HepG2 (cell line): ENCODE results near the gene CLUH. TPM values are rescaled to one million over a fixed set of nuclear protein-coding genes. Genes with fewer than 3 reads are reported as not detected.

Source experiments
- AKAP8 ChIP-seq: sonication (generic); formaldehyde crosslinking; IDR thresholded peaks from 2 replicates; pipeline ENCODE4 v1.5.1; 2020; ENCODE audit warnings: mild to moderate bottlenecking, missing genetic modification reagents
- HMG20B ChIP-seq: conservative IDR thresholded peaks from 2 replicates; pipeline ENCODE4 v1.6.1; 2016; ENCODE audit warnings: missing genetic modification reagents, missing compliant biosample characterization
- KDM3A ChIP-seq: IDR thresholded peaks from 2 replicates; pipeline ENCODE4 v1.6.1; 2018; ENCODE audit warnings: low read depth, missing compliant biosample characterization
- MAFG ChIP-seq: sonication (generic); formaldehyde crosslinking; IDR thresholded peaks from 2 replicates; pipeline ENCODE4 v1.5.1; 2020; ENCODE audit warnings: mild to moderate bottlenecking, missing genetic modification reagents
- MAZ ChIP-seq, 2 experiments: sonication (generic) in 1 of 2; formaldehyde crosslinking in 1 of 2; IDR thresholded peaks; 2 replicates each; pipeline versions ENCODE4 v1.5.0 to v1.6.1; 2012 to 2020; ENCODE audit warnings: low read depth in 2 of 2, mild to moderate bottlenecking in 2 of 2, borderline replicate concordance in 1 of 2, improper control_type of control experiment in 1 of 2, low read length in 1 of 2, missing genetic modification reagents in 1 of 2, moderate library complexity in 1 of 2
- MEF2D ChIP-seq: sonication (generic); formaldehyde crosslinking; IDR thresholded peaks from 2 replicates; pipeline ENCODE4 v1.5.1; 2020; ENCODE audit warnings: mild to moderate bottlenecking, missing genetic modification reagents
- NCOR1 ChIP-seq: fragments of 200-600 bp; sonication (generic); IDR thresholded peaks from 2 replicates; pipeline ENCODE4 v1.7.0; 2017; ENCODE audit warnings: antibody characterized with exemption, low read length, borderline replicate concordance
- ZFP36L2 ChIP-seq: sonication (generic); formaldehyde crosslinking; IDR thresholded peaks from 2 replicates; pipeline ENCODE4 v1.4.0; 2020; ENCODE audit warnings: missing genetic modification reagents
- ZNF3 ChIP-seq: IDR thresholded peaks from 2 replicates; pipeline ENCODE4 v1.7.0; 2017; ENCODE audit warnings: inconsistent platforms
- ZNF430 ChIP-seq: sonication (generic); formaldehyde crosslinking; IDR thresholded peaks from 2 replicates; pipeline ENCODE4 v1.9.0; 2021; ENCODE audit warnings: mild to moderate bottlenecking, missing genetic modification reagents
- ZNF790 ChIP-seq: sonication (generic); formaldehyde crosslinking; IDR thresholded peaks from 2 replicates; pipeline ENCODE4 v1.8.0; 2022; ENCODE audit warnings: missing genetic modification reagents, mild to moderate bottlenecking, borderline replicate concordance
- ZNF83 ChIP-seq: sonication (generic); formaldehyde crosslinking; IDR thresholded peaks from 2 replicates; pipeline ENCODE4 v1.4.0; 2020; ENCODE audit warnings: missing genetic modification reagents, mild to moderate bottlenecking, borderline replicate concordance
- polyA plus RNA-seq, 8 experiments: library from polyadenylated mRNA; depleted of rRNA in 3 of 8; stranded (reverse) in 7 of 8; unstranded in 1 of 8; fragments of >200 nt; fragmentation: Illumina TruSeq in 4 of 8; extraction: Trizol in 4 of 8; gene quantifications; 2 replicates each; pipeline versions ENCODE4 v1.2.1 to v1.2.3, GENCODE V29; 2011 to 2016; ENCODE audit warnings: low read depth in 4 of 8, missing spikeins in 1 of 8, mixed read lengths in 1 of 8; ENCODE audit not compliant: insufficient read depth in 1 of 8
- total RNA-seq, 5 experiments: library from RNA; depleted of rRNA; stranded (reverse); fragments of >200 nt; fragmentation: Illumina TruSeq; extraction: Trizol; gene quantifications; 2 replicates each; pipeline ENCODE4 v1.2.3, GENCODE V29; 2016; ENCODE audit warnings: low read depth in 1 of 5
- TF ChIP-seq, protein P1 (sequence below): IDR thresholded peaks from 2 replicates; pipeline ENCODE4 v1.4.0; 2020; ENCODE audit warnings: mild to moderate bottlenecking, missing genetic modification reagents
- TF ChIP-seq, protein P2 (sequence below): sonication (generic); formaldehyde crosslinking; IDR thresholded peaks from 2 replicates; pipeline ENCODE4 v1.8.0; 2022; ENCODE audit warnings: mild to moderate bottlenecking, missing genetic modification reagents, moderate library complexity
- TF ChIP-seq, protein P3 (sequence below): fragments of 450-650 bp; IDR thresholded peaks from 2 replicates; pipeline ENCODE4 v1.6.1; 2017; ENCODE audit warnings: mild to moderate bottlenecking
- TF ChIP-seq, protein P4 (sequence below): sonication (generic); formaldehyde crosslinking; IDR thresholded peaks from 2 replicates; pipeline ENCODE4 v1.4.0; 2020; ENCODE audit warnings: low read depth, mild to moderate bottlenecking, missing genetic modification reagents
- TF ChIP-seq, protein P5 (sequence below): sonication (generic); formaldehyde crosslinking; IDR thresholded peaks from 2 replicates; pipeline ENCODE4 v1.5.1; 2020; ENCODE audit warnings: missing genetic modification reagents, mild to moderate bottlenecking, borderline replicate concordance

CLUH gene
- total and polyA plus RNA-seq, 2 of the 13 experiments (the other 11 are each of a cell fraction or from before 2014, with no cell fraction given): 30.9 to 60.5 TPM

DNA sequence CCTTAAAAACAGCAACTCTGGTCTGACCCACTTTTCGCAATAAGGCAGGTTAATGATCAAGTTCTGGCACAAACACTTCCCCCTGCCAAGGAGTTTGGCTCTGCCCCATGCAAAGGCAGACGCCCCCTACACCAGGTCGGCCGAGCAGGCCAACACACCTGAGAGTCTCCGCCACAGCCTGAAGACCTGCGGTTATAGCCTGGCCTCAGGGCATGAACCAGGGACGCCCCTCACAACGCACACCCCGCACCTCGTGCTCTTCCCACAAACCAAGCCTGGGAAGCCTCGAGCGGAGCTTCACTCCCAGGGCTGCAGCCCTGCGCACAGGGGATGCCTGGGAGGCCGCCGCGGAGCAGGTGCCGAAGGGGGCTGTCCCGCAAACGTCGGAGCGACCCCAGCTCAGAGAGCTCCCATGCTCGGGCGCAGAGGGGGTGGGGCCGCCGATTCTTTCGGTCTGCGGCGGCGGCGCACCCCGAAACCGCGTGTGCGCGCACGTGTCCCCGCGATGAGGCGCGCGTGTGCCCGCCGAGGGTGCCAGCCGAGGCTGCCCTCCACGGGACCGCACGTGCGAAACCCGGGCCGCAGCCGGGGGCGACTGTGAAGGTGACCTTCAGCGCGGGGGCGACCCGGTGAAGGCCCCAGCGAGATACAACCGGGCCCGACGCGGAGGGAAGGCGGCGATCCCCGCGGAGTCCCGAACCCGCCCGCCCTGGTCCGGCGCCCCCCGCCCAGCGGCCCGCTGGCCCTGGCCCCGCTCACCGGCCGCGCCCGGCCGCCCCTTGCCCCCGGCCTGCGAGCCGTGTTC is 559 bp downstream of the CLUH start (continued):
- TF ChIP-seq, protein P1, sequence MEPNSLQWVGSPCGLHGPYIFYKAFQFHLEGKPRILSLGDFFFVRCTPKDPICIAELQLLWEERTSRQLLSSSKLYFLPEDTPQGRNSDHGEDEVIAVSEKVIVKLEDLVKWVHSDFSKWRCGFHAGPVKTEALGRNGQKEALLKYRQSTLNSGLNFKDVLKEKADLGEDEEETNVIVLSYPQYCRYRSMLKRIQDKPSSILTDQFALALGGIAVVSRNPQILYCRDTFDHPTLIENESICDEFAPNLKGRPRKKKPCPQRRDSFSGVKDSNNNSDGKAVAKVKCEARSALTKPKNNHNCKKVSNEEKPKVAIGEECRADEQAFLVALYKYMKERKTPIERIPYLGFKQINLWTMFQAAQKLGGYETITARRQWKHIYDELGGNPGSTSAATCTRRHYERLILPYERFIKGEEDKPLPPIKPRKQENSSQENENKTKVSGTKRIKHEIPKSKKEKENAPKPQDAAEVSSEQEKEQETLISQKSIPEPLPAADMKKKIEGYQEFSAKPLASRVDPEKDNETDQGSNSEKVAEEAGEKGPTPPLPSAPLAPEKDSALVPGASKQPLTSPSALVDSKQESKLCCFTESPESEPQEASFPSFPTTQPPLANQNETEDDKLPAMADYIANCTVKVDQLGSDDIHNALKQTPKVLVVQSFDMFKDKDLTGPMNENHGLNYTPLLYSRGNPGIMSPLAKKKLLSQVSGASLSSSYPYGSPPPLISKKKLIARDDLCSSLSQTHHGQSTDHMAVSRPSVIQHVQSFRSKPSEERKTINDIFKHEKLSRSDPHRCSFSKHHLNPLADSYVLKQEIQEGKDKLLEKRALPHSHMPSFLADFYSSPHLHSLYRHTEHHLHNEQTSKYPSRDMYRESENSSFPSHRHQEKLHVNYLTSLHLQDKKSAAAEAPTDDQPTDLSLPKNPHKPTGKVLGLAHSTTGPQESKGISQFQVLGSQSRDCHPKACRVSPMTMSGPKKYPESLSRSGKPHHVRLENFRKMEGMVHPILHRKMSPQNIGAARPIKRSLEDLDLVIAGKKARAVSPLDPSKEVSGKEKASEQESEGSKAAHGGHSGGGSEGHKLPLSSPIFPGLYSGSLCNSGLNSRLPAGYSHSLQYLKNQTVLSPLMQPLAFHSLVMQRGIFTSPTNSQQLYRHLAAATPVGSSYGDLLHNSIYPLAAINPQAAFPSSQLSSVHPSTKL (CRISPR knock-in tag): peak; percentile 5; the same call in 1 of the 2 replicates
- TF ChIP-seq KDM3A (CRISPR knock-in tag) (no peak), ZNF790 (CRISPR knock-in tag) (no peak), MEF2D (CRISPR knock-in tag) (0 out of 2 replicates have a peak, but pooled peaks have one; percentile 22), ZNF83 (0 out of 2 replicates have a peak, but pooled peaks have one; percentile 45), MAFG (CRISPR knock-in tag) (no peak), MAZ (IDR thresholded peaks at IDR 0.05; ENCODE audit: borderline replicate concordance, low read depth, low read length) (no peak), MAZ (CRISPR knock-in tag; IDR thresholded peaks at IDR 0.05; ENCODE audit: low read depth) (peak; percentile 39; the same call in 1 of the 2 replicates), AKAP8 (no peak), ZNF3 (CRISPR knock-in tag) (no peak), ZNF430 (CRISPR knock-in tag) (peak; percentile 60; the same call in 1 of the 2 replicates), ZFP36L2 (CRISPR knock-in tag) (0 out of 2 replicates have a peak, but pooled peaks have one; percentile 31), HMG20B (CRISPR knock-in tag) (no peak), NCOR1 (0 out of 2 replicates have a peak, but pooled peaks have one; percentile 39)
- TF ChIP-seq, protein P2, sequence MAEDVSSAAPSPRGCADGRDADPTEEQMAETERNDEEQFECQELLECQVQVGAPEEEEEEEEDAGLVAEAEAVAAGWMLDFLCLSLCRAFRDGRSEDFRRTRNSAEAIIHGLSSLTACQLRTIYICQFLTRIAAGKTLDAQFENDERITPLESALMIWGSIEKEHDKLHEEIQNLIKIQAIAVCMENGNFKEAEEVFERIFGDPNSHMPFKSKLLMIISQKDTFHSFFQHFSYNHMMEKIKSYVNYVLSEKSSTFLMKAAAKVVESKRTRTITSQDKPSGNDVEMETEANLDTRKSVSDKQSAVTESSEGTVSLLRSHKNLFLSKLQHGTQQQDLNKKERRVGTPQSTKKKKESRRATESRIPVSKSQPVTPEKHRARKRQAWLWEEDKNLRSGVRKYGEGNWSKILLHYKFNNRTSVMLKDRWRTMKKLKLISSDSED (CRISPR knock-in tag): no peak
- TF ChIP-seq, protein P3, sequence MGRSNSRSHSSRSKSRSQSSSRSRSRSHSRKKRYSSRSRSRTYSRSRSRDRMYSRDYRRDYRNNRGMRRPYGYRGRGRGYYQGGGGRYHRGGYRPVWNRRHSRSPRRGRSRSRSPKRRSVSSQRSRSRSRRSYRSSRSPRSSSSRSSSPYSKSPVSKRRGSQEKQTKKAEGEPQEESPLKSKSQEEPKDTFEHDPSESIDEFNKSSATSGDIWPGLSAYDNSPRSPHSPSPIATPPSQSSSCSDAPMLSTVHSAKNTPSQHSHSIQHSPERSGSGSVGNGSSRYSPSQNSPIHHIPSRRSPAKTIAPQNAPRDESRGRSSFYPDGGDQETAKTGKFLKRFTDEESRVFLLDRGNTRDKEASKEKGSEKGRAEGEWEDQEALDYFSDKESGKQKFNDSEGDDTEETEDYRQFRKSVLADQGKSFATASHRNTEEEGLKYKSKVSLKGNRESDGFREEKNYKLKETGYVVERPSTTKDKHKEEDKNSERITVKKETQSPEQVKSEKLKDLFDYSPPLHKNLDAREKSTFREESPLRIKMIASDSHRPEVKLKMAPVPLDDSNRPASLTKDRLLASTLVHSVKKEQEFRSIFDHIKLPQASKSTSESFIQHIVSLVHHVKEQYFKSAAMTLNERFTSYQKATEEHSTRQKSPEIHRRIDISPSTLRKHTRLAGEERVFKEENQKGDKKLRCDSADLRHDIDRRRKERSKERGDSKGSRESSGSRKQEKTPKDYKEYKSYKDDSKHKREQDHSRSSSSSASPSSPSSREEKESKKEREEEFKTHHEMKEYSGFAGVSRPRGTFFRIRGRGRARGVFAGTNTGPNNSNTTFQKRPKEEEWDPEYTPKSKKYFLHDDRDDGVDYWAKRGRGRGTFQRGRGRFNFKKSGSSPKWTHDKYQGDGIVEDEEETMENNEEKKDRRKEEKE: no peak
- TF ChIP-seq, protein P4, sequence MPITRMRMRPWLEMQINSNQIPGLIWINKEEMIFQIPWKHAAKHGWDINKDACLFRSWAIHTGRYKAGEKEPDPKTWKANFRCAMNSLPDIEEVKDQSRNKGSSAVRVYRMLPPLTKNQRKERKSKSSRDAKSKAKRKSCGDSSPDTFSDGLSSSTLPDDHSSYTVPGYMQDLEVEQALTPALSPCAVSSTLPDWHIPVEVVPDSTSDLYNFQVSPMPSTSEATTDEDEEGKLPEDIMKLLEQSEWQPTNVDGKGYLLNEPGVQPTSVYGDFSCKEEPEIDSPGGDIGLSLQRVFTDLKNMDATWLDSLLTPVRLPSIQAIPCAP (CRISPR knock-in tag): no peak
- TF ChIP-seq, protein P5, sequence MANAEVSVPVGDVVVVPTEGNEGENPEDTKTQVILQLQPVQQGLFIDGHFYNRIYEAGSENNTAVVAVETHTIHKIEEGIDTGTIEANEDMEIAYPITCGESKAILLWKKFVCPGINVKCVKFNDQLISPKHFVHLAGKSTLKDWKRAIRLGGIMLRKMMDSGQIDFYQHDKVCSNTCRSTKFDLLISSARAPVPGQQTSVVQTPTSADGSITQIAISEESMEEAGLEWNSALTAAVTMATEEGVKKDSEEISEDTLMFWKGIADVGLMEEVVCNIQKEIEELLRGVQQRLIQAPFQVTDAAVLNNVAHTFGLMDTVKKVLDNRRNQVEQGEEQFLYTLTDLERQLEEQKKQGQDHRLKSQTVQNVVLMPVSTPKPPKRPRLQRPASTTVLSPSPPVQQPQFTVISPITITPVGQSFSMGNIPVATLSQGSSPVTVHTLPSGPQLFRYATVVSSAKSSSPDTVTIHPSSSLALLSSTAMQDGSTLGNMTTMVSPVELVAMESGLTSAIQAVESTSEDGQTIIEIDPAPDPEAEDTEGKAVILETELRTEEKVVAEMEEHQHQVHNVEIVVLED (CRISPR knock-in tag): no peak
